Fibroblast of lung (primary cell): ENCODE results near the gene DOHH. TPM values are rescaled to one million over a fixed set of nuclear protein-coding genes. Genes with fewer than 3 reads are reported as not detected.
"Not testable (repeated sequence)": the region's sequence is repeated elsewhere in the genome, so short reads cannot be mapped to it uniquely, and the experiment has no call there.

Experiments
- DNase-seq, 2 donors: peaks; one replicate each; pipeline versions ENCODE4 v3.0.0 to v3.0.0-alpha.2; 2010; ENCODE audit warnings: low read depth in 2 of 2
- H2AFZ ChIP-seq: 2 replicates; pipeline ENCODE4 v1.5.1; 2012; ENCODE audit warnings: low read length, control low read depth, inconsistent platforms
- H3K27ac ChIP-seq: 2 replicates; pipeline ENCODE4 v1.5.1; 2011; ENCODE audit warnings: low read length, control low read depth; ENCODE audit not compliant: insufficient read depth
- H3K27me3 ChIP-seq: 2 replicates; pipeline ENCODE4 v1.5.1; 2011; ENCODE audit warnings: mild to moderate bottlenecking, low read length; ENCODE audit not compliant: control insufficient read depth, insufficient read depth
- H3K36me3 ChIP-seq: 2 replicates; pipeline ENCODE4 v1.5.1; 2011; ENCODE audit warnings: low read length; ENCODE audit not compliant: control insufficient read depth, insufficient read depth
- H3K4me1 ChIP-seq: 2 replicates; pipeline ENCODE4 v1.5.1; 2011; ENCODE audit warnings: low read length; ENCODE audit not compliant: control insufficient read depth, insufficient read depth; ENCODE audit errors: extremely low read depth
- H3K4me2 ChIP-seq: 2 replicates; pipeline ENCODE4 v1.5.1; 2011; ENCODE audit warnings: low read length, control low read depth; ENCODE audit not compliant: insufficient read depth; ENCODE audit errors: extremely low read depth
- H3K4me3 ChIP-seq, 4 experiments: fragments of 200-600 bp in 1 of 4; sonication (generic) in 1 of 4; replicated peaks in 1 of 4; 2 replicates each; pipeline ENCODE4 v1.5.1; 2011 to 2016; ENCODE audit warnings: low read length in 4 of 4, low read depth in 3 of 4, mild to moderate bottlenecking in 3 of 4, control low read depth in 2 of 4, inconsistent platforms in 1 of 4, mixed read lengths in 1 of 4; ENCODE audit not compliant: insufficient read depth in 1 of 4; ENCODE audit errors: control extremely low read depth in 1 of 4
- H3K79me2 ChIP-seq: 2 replicates; pipeline ENCODE4 v1.5.1; 2012; ENCODE audit warnings: mild to moderate bottlenecking, low read length, inconsistent platforms; ENCODE audit not compliant: control insufficient read depth, insufficient read depth
- H3K9ac ChIP-seq: 2 replicates; pipeline ENCODE4 v1.5.1; 2011; ENCODE audit warnings: mild to moderate bottlenecking, low read length, control low read depth; ENCODE audit not compliant: insufficient read depth
- H3K9me3 ChIP-seq: 2 replicates; pipeline ENCODE4 v1.5.1; 2012; ENCODE audit warnings: low read depth, low read length; ENCODE audit not compliant: control insufficient read depth, insufficient read depth
- H4K20me1 ChIP-seq: 2 replicates; pipeline ENCODE4 v1.5.1; 2011; ENCODE audit warnings: low read length; ENCODE audit not compliant: control insufficient read depth, insufficient read depth; ENCODE audit errors: extremely low read depth
- EZH2 ChIP-seq: IDR thresholded peaks from 2 replicates; pipeline ENCODE4 v1.5.1; 2012; ENCODE audit warnings: low read length, control low read depth, mild to moderate bottlenecking; ENCODE audit errors: missing control alignments
- polyA plus RNA-seq, 2 donors: library from polyadenylated mRNA; depleted of rRNA in 1 of 2; stranded (reverse) in 1 of 2; unstranded in 1 of 2; fragments of >200 nt; gene quantifications; 2 replicates each; pipeline ENCODE4 v1.2.1, GENCODE V29; 2011 to 2012; ENCODE audit warnings: missing spikeins in 1 of 2
- total RNA-seq: library from RNA; depleted of rRNA; stranded (reverse); fragments of >200 nt; gene quantifications from 2 replicates; pipeline ENCODE4 v1.2.1, GENCODE V29; 2014
- TF ChIP-seq, protein P1 (sequence below), 2 donors: IDR thresholded peaks in 1 of 2; conservative IDR thresholded peaks in 1 of 2; 1 replicate in 1 of 2; 2 replicates in 1 of 2; pipeline ENCODE4 v1.5.1; 2011 to 2012; ENCODE audit warnings: low read length in 2 of 2, control low read depth in 1 of 2, inconsistent platforms in 1 of 2, low read depth in 1 of 2, mild to moderate bottlenecking in 1 of 2

DOHH gene
- total and polyA plus RNA-seq, 2 donors (not counting 1 experiment from before 2014, with no cell fraction given): 4.1 to 10.1 TPM

DNA sequence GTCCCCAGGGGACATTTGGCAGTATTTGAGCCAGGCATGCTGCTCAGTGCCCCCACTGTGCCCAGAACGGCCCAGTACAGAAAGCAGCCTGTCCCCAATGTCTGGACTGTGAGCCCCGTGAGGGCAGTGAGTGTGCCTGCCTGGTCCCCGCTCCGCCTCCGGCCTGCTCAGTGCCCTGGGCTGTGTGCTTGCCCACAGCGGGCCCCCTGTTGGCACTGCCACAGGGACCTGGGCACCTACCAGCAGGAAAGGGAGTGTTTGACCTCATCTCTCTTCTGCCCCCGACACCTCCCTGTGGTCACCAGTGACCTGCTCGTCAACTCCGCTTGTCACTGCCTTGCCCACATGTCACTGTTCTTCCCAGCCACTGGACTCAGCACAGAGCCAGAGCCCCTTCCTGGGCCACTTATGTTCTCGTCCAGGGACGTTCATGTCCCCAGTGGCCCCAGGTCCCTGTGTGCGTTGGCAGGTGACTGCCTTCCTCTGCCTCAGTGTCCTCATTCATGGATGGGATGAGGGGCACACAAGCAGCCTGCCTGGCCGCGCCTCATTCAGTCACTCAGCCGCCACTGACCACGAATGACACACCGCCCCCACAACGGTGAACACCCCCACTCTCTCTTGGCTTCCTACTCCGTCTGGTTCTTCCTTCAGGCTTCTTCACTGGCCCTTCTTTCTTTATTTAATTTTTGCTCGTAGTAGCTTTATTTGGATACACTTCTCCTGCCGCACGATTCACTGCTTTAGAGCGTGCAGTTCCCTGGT, 8.5 kb upstream of the DOHH start:
- H3K9me3 ChIP-seq: no peaks in the 10 kb centered on the region
- TF ChIP-seq EZH2: no peak
- TF ChIP-seq, protein P1, sequence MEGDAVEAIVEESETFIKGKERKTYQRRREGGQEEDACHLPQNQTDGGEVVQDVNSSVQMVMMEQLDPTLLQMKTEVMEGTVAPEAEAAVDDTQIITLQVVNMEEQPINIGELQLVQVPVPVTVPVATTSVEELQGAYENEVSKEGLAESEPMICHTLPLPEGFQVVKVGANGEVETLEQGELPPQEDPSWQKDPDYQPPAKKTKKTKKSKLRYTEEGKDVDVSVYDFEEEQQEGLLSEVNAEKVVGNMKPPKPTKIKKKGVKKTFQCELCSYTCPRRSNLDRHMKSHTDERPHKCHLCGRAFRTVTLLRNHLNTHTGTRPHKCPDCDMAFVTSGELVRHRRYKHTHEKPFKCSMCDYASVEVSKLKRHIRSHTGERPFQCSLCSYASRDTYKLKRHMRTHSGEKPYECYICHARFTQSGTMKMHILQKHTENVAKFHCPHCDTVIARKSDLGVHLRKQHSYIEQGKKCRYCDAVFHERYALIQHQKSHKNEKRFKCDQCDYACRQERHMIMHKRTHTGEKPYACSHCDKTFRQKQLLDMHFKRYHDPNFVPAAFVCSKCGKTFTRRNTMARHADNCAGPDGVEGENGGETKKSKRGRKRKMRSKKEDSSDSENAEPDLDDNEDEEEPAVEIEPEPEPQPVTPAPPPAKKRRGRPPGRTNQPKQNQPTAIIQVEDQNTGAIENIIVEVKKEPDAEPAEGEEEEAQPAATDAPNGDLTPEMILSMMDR (conservative IDR thresholded peaks at IDR 0.05 in 1 of 2, IDR thresholded peaks at IDR 0.05 in 1 of 2; ENCODE audit: low read depth in 1 of 2, low read length in 2 of 2): no peak
- no peak overlapping the region for H3K4me3 ChIP-seq
- no peak overlapping the region for H3K9ac ChIP-seq
- H3K79me2 ChIP-seq: peaks cover 76% of the 10 kb centered on the region
- H2AFZ ChIP-seq: no peak overlapping the region
- H4K20me1 ChIP-seq: no peaks in the 10 kb centered on the region
- H3K36me3 ChIP-seq: peaks cover 14% of the 10 kb centered on the region
- peak in 1 of 2 donors; percentile 41 for DNase-seq
- no peaks in the 10 kb centered on the region for H3K27me3 ChIP-seq
- no peak overlapping the region for H3K4me2 ChIP-seq
- H3K4me1 ChIP-seq: no peaks in the 10 kb centered on the region
- no peak overlapping the region for H3K27ac ChIP-seq

DNA sequence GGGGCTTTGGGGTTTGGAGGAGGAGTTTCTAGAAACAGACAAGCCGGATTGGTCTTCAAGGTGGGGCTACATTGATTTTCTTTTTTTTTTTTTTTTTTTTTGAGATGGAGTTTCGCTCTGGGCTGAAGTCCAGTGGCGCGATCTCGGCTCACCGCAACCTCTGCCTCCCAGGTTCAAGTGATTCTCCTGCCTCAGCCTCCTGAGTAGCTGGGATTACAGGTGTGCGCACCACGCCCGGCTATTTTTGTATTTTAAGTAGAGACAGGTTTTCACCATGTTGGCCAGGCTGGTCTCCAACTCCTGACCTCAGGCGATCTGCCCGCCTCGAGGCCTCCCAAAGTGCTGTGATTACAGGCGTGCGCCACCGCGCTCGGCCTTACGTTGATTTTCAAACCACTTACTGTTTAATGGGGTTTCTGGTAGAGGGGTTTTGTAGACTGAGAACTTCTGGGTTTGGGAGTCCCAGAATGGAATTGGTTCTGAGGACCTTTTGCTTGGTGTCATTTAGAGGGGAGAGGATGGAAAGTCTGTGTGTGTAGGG, 7.7 kb upstream of the DOHH start:
- not testable (repeated sequence) for H3K27ac ChIP-seq, H3K4me1 ChIP-seq, H3K9me3 ChIP-seq, DNase-seq, H3K4me2 ChIP-seq, H4K20me1 ChIP-seq, H2AFZ ChIP-seq, H3K27me3 ChIP-seq, H3K9ac ChIP-seq
- H3K36me3 ChIP-seq: peaks cover 14% of the 10 kb centered on the region
- peaks cover 69% of the 10 kb centered on the region for H3K79me2 ChIP-seq
- H3K4me3 ChIP-seq: peak overlapping the region in 1 of 4 experiments; percentile 84

DNA sequence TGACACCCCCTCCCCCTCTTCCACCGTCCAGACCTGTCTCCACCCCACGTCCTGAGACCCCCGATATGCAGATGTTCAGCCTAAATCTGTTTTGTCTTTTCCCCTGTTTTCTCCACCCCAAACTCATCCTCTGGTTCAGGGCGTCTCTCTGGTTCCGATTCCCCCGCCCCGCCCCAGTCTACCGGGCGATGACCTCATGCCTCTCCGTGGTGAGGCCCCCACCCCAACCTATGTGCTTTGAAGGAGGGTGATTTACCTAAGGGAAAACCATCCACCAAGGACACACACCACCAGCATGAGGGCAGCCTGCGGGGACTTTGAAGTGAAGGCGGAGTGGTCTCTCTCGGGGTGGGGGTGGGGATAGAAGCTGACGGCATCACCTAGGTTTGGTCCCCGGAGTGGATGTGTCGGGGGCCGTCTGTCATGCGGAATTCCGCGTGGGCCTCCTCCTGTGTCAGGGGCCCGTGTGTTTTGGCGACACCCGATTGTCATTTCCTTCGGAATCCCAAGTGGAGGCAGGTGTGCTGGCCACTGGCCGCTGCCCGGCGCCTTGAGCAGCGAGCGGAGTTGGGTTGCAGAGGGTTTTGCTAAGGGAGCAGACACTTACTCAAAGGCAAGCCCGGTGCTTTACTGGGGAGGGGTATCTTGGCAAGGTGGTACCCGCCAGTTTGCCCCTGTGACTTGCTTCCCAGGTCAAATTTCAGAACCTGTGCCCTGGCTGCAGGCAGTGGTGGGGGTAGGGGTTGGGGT, 7.1 kb upstream of the DOHH start:
- H3K9me3 ChIP-seq: no peaks in the 10 kb centered on the region
- H3K27me3 ChIP-seq: no peaks in the 10 kb centered on the region
- peak in 1 of 2 donors; percentile 27 for DNase-seq
- peak overlapping the region; percentile 92 for H3K4me2 ChIP-seq
- peak overlapping the region; percentile 48 for H3K9ac ChIP-seq
- peak overlapping the region; percentile 74 to 93 (median 83) for H3K4me3 ChIP-seq
- H3K36me3 ChIP-seq: peaks cover 14% of the 10 kb centered on the region
- TF ChIP-seq EZH2: no peak
- TF ChIP-seq, protein P1 (conservative IDR thresholded peaks at IDR 0.05 in 1 of 2, IDR thresholded peaks at IDR 0.05 in 1 of 2; ENCODE audit: low read depth in 1 of 2, low read length in 2 of 2): no peak
- H3K27ac ChIP-seq: peak overlapping the region; percentile 86
- H2AFZ ChIP-seq: peak overlapping the region; percentile 17
- H4K20me1 ChIP-seq: no peaks in the 10 kb centered on the region
- H3K4me1 ChIP-seq: no peaks in the 10 kb centered on the region
- peaks cover 62% of the 10 kb centered on the region for H3K79me2 ChIP-seq
